Hematopoietic multipotent progenitor cell treated with erythropoietin and hydrocortisone succinate and interleukin-3 and kit ligand, for 8 days (in vitro differentiated cells): ENCODE measurements around the gene MBOAT1.
A peak's percentile ranks its signal among the peaks of the same experiment; 100 is the strongest.

Experiments
- DNase-seq: peaks from one replicate; pipeline ENCODE4 v3.0.0-alpha.2; 2015

The MBOAT1 gene

GRCh38 chr6:20095436-20095835 lies 116.8 kb downstream of the MBOAT1 start:
- DNase-seq, result no peak

- DNase-seq, result peak; percentile 67
Observed at GRCh38 chr6:20092071-20092566, 120.2 kb downstream of the MBOAT1 start.

GRCh38 chr6:20086992-20087391 lies 125.3 kb downstream of the MBOAT1 start:
- no peak for DNase-seq

GRCh38 chr6:20085817-20086216 lies 126.5 kb downstream of the MBOAT1 start:
- no peak for DNase-seq

- no peak for DNase-seq
Observed at GRCh38 chr6:20084411-20084810, 127.9 kb downstream of the MBOAT1 start.

GRCh38 chr6:20071998-20072397 lies 140.3 kb downstream of the MBOAT1 start:
- no peak for DNase-seq

GRCh38 chr6:20070047-20070446 lies 142.2 kb downstream of the MBOAT1 start:
- DNase-seq, result no peak

- DNase-seq, result peak; percentile 78
Observed at GRCh38 chr6:20069021-20069522, 143.2 kb downstream of the MBOAT1 start.

- DNase-seq, result no peak
Observed at GRCh38 chr6:20068421-20068988, 143.8 kb downstream of the MBOAT1 start.

- no peak for DNase-seq
Observed at GRCh38 chr6:20061952-20062351, 150.3 kb downstream of the MBOAT1 start.

- DNase-seq, result no peak
Observed at GRCh38 chr6:20060252-20060651, 152.0 kb downstream of the MBOAT1 start.

- no peak for DNase-seq
Observed at GRCh38 chr6:20058912-20059311, 153.4 kb downstream of the MBOAT1 start.

- no peak for DNase-seq
Observed at GRCh38 chr6:20058121-20058905, 154.0 kb downstream of the MBOAT1 start.

- peak; percentile 64 for DNase-seq
Observed at GRCh38 chr6:20056350-20056992, 155.8 kb downstream of the MBOAT1 start.

- DNase-seq, result no peak
Observed at GRCh38 chr6:20055916-20056315, 156.4 kb downstream of the MBOAT1 start.
